ENCODE results near the gene POLR2E.

DNA sequence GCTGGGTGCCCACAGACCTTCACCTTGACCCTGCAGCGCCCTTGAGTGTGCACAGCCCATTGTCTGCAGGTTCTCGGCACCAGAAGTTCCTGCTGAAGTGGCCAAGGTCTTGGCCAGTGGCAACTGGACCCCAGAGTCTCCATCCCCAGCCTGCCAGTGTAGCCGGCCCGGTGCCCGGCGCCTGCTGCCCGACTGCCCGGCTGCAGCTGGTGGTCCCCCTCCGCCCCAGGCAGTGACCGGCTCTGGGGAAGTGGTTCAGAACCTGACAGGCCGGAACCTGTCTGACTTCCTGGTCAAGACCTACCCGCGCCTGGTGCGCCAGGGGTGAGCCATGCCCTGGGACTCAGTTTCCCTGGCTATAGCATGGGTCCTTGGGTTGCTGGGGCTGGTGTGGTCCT lies 40.1 kb downstream of the POLR2E start:
- no peak for TF ChIP-seq POLR2AphosphoS2 (IDR thresholded peaks at IDR 0.05; ENCODE audit: low read depth, low read length)
- TF ChIP-seq RBBP5 (conservative IDR thresholded peaks at IDR 0.05), result no peak
- TF ChIP-seq POLR2A (IDR thresholded peaks at IDR 0.05; ENCODE audit: low read depth, low read length), result no peak
- no peak for TF ChIP-seq ASH2L (IDR thresholded peaks at IDR 0.05; ENCODE audit: borderline replicate concordance, low read depth)
- no peak for TF ChIP-seq RAD51 (IDR thresholded peaks at IDR 0.05)
- no peak for TF ChIP-seq ZNF24 (IDR thresholded peaks at IDR 0.05)
- TF ChIP-seq, protein P1, sequence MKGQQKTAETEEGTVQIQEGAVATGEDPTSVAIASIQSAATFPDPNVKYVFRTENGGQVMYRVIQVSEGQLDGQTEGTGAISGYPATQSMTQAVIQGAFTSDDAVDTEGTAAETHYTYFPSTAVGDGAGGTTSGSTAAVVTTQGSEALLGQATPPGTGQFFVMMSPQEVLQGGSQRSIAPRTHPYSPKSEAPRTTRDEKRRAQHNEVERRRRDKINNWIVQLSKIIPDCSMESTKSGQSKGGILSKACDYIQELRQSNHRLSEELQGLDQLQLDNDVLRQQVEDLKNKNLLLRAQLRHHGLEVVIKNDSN (IDR thresholded peaks at IDR 0.05; ENCODE audit: borderline replicate concordance, extremely low read length, insufficient read depth, low read depth, low read length), result no peak
- no peak for TF ChIP-seq CBX5 (IDR thresholded peaks at IDR 0.05; ENCODE audit: low read depth)
- TF ChIP-seq EP300 (IDR thresholded peaks at IDR 0.05; ENCODE audit: borderline replicate concordance in 1 of 2, control insufficient read depth in 1 of 2, low read depth in 2 of 2, low read length in 2 of 2), result no peak
- no peak for TF ChIP-seq EZH2 (IDR thresholded peaks at IDR 0.05; ENCODE audit: borderline replicate concordance, control insufficient read depth, low read depth, low read length)

Data from GM12878 (cell line).